ENCODE results near the gene STUM. TPM values are rescaled to one million over a fixed set of nuclear protein-coding genes. Genes with fewer than 3 reads are reported as not detected.

Gene STUM
- total and polyA plus RNA-seq, 2 experiments from 2014 or later: 0.23 to 1.3 TPM

DNA sequence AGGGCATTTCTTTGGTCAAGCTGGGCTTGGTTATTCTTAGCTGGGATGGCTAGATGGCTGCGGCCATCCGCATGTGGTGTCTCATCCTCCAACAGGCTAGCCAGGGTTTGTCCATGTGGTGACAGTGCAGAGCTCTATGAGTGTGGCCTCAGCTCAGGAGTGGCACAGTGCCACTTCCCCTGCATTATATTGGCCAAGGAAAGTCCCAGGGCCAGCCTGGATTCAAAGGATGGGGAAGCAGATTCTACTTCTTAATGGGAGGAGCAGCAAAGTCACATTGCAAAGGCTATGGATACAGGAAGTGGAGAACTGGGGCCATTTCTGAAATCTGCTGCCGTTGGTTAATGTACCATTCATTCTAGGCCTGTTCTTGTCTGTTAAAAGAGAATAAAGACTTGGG lies 34.4 kb downstream of the STUM start:
- H3K9me2 ChIP-seq (ENCODE audit: insufficient read depth): no peaks in the 10 kb centered on the region
- Mint-ChIP-seq H3K27ac (no peak overlapping the region), H3K4me3 (no peak overlapping the region), H3K9me3 (no peaks in the 10 kb centered on the region), H3K4me1 (no peaks in the 10 kb centered on the region), H3K36me3 (ENCODE audit: low read depth) (no peaks in the 10 kb centered on the region), H3K27me3 (ENCODE audit: insufficient read depth, low read depth, poor library complexity) (peaks cover 3% of the 10 kb centered on the region)
- H3K4me2 ChIP-seq: no peak overlapping the region
- H3K4me1 ChIP-seq (ENCODE audit: insufficient read depth): no peaks in the 10 kb centered on the region
- no peaks in the 10 kb centered on the region for H3K27me3 ChIP-seq (ENCODE audit: insufficient read depth)
- TF ChIP-seq EZH2phosphoT487 (IDR thresholded peaks at IDR 0.05; ENCODE audit: unreplicated experiment) (no peak), CTCF (conservative IDR thresholded peaks at IDR 0.05; ENCODE audit: low read depth in 2 of 2) (no peak), CREB1 (CRISPR knock-in tag; IDR thresholded peaks at IDR 0.05; ENCODE audit: low read depth) (no peak), ZNF331 (CRISPR knock-in tag; IDR thresholded peaks at IDR 0.05; ENCODE audit: low read depth) (no peak), NANOG (IDR thresholded peaks at IDR 0.05; ENCODE audit: borderline replicate concordance) (no peak), STAT1 (IDR thresholded peaks at IDR 0.05; ENCODE audit: unreplicated experiment) (no peak), EZH2 (IDR thresholded peaks at IDR 0.05; ENCODE audit: low read depth, unreplicated experiment) (no peak), REST (IDR thresholded peaks at IDR 0.05; ENCODE audit: unreplicated experiment) (no peak), JUNB (IDR thresholded peaks at IDR 0.05; ENCODE audit: unreplicated experiment) (no peak), POLR2AphosphoS5 (IDR thresholded peaks at IDR 0.05; ENCODE audit: low read depth) (no peak), ZNF114 (CRISPR knock-in tag; IDR thresholded peaks at IDR 0.05) (no peak)
- TF ChIP-seq, protein P1, sequence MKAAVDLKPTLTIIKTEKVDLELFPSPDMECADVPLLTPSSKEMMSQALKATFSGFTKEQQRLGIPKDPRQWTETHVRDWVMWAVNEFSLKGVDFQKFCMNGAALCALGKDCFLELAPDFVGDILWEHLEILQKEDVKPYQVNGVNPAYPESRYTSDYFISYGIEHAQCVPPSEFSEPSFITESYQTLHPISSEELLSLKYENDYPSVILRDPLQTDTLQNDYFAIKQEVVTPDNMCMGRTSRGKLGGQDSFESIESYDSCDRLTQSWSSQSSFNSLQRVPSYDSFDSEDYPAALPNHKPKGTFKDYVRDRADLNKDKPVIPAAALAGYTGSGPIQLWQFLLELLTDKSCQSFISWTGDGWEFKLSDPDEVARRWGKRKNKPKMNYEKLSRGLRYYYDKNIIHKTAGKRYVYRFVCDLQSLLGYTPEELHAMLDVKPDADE (IDR thresholded peaks at IDR 0.05): no peak
- TF ChIP-seq, protein P2, sequence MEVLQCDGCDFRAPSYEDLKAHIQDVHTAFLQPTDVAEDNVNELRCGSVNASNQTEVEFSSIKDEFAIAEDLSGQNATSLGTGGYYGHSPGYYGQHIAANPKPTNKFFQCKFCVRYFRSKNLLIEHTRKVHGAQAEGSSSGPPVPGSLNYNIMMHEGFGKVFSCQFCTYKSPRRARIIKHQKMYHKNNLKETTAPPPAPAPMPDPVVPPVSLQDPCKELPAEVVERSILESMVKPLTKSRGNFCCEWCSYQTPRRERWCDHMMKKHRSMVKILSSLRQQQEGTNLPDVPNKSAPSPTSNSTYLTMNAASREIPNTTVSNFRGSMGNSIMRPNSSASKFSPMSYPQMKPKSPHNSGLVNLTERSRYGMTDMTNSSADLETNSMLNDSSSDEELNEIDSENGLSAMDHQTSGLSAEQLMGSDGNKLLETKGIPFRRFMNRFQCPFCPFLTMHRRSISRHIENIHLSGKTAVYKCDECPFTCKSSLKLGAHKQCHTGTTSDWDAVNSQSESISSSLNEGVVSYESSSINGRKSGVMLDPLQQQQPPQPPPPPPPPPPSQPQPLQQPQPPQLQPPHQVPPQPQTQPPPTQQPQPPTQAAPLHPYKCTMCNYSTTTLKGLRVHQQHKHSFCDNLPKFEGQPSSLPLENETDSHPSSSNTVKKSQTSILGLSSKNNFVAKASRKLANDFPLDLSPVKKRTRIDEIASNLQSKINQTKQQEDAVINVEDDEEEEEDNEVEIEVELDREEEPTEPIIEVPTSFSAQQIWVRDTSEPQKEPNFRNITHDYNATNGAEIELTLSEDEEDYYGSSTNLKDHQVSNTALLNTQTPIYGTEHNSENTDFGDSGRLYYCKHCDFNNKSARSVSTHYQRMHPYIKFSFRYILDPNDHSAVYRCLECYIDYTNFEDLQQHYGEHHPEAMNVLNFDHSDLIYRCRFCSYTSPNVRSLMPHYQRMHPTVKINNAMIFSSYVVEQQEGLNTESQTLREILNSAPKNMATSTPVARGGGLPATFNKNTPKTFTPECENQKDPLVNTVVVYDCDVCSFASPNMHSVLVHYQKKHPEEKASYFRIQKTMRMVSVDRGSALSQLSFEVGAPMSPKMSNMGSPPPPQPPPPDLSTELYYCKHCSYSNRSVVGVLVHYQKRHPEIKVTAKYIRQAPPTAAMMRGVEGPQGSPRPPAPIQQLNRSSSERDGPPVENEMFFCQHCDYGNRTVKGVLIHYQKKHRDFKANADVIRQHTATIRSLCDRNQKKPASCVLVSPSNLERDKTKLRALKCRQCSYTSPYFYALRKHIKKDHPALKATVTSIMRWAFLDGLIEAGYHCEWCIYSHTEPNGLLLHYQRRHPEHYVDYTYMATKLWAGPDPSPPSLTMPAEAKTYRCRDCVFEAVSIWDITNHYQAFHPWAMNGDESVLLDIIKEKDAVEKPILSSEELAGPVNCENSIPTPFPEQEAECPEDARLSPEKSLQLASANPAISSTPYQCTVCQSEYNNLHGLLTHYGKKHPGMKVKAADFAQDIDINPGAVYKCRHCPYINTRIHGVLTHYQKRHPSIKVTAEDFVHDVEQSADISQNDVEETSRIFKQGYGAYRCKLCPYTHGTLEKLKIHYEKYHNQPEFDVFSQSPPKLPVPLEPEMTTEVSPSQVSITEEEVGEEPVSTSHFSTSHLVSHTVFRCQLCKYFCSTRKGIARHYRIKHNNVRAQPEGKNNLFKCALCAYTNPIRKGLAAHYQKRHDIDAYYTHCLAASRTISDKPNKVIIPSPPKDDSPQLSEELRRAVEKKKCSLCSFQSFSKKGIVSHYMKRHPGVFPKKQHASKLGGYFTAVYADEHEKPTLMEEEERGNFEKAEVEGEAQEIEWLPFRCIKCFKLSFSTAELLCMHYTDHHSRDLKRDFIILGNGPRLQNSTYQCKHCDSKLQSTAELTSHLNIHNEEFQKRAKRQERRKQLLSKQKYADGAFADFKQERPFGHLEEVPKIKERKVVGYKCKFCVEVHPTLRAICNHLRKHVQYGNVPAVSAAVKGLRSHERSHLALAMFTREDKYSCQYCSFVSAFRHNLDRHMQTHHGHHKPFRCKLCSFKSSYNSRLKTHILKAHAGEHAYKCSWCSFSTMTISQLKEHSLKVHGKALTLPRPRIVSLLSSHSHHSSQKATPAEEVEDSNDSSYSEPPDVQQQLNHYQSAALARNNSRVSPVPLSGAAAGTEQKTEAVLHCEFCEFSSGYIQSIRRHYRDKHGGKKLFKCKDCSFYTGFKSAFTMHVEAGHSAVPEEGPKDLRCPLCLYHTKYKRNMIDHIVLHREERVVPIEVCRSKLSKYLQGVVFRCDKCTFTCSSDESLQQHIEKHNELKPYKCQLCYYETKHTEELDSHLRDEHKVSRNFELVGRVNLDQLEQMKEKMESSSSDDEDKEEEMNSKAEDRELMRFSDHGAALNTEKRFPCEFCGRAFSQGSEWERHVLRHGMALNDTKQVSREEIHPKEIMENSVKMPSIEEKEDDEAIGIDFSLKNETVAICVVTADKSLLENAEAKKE (CRISPR knock-in tag; IDR thresholded peaks at IDR 0.05): no peak
- H3K4me3 ChIP-seq: no peak overlapping the region
- no peaks in the 10 kb centered on the region for H3F3A ChIP-seq (replicated peaks; ENCODE audit: low read depth)
- H3K79me2 ChIP-seq (replicated peaks; ENCODE audit: insufficient read depth): no peaks in the 10 kb centered on the region
- H4K20me1 ChIP-seq (replicated peaks; ENCODE audit: insufficient read depth): no peaks in the 10 kb centered on the region
- DNase-seq (ENCODE audit: low spot score): no peak
- no peak overlapping the region for H2AFZ ChIP-seq
- no peak overlapping the region for H3K27ac ChIP-seq (ENCODE audit: low read depth)
- no peak for ATAC-seq
- H3K36me3 ChIP-seq (ENCODE audit: insufficient read depth): no peaks in the 10 kb centered on the region
